SK-MEL-5 (cell line): ENCODE measurements around the gene TMEM132A. TPM values are rescaled to one million over a fixed set of nuclear protein-coding genes. Genes with fewer than 3 reads are reported as not detected.

Experiments used
- DNase-seq: peaks from one replicate; pipeline ENCODE4 v3.0.0-alpha.2; 2016; ENCODE audit warnings: low read depth, low spot score
- in situ Hi-C: cut with HindIII; loops from 2 replicates; pipeline ENCODE4 v1.10.0; 2016; ENCODE audit warnings: low sequenced_read_pairs, high pct_unique_total_duplicates, low pct_unique_long_range_greater_than_20kb
- total RNA-seq: library from RNA; depleted of rRNA; stranded (reverse); fragments of >200 nt; shearing (Covaris generic); gene quantifications from 2 replicates; pipeline ENCODE4 v1.2.3, GENCODE V29; 2014

Gene TMEM132A
- total RNA-seq, 1 experiment from 2014 or later = 36.2 TPM

GRCh38 chr11:60917267-60917666 lies 7.0 kb upstream of the TMEM132A start:
- DNase-seq = no peak
- in situ Hi-C loops = no loop called here

DNA sequence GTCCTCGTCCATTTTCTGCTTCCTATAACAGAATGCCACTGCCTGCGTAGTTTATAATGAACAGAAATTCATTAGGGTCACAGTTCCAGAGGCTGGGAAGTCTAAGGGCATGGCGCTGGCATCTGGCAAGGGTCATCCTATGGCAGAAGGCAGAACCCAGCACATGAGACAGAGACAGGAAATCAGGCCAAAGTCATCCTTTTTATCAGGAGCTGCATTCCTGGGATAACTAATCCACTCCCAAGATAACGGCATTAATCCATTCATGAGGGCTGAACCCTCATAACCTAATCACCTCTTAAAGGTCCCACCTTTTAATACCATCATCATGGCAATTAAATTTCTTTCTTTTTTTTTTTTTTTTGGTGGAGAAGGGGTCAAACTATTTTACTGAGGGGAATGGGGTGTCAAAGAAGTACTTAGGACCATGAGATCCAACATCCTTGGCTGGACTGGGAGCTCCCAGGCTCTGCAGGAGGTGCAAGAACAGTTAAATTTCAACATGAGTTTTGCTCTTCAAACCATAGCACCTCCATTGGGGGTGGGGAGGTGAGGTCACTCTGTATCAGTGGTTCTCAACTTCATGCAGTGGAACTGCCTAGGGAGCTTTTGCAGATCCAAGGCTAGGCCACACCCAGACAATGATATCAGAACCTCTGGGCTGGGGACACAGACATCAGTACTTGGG lies 5.9 kb upstream of the TMEM132A start:
- DNase-seq = no peak
- in situ Hi-C loops = no loop called here

DNA sequence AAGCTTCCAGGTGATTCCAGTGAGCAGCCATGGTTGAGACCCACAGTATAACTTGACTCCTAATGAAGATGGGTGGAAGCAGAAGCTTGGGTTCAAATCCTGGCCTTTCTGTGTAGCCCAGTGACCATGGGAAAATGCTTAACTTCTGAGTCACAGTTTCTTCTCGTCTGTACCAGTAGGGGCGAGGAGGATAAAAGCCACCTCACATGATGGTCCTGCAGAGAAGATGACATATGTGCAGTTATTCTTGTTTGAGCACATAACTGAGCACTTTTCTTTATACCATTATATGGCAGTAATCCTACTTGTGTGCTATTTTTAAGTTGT lies 5.4 kb upstream of the TMEM132A start:
- peak; percentile 27 for DNase-seq
- in situ Hi-C loops = no loop called here

- in situ Hi-C loops = no loop called here
These were observed 4.9 kb upstream of the TMEM132A start for GRCh38 chr11:60919320-60919719.

GRCh38 chr11:60919956-60920355 lies 4.3 kb upstream of the TMEM132A start:
- in situ Hi-C loops = no loop called here
- no peak for DNase-seq

More at GRCh38 chr11:60919320-60919719, 4.9 kb upstream of the TMEM132A start:
- DNase-seq = no peak

GRCh38 chr11:60921259-60921658 lies 3.0 kb upstream of the TMEM132A start:
- in situ Hi-C loops = no loop called here
- no peak for DNase-seq

DNA sequence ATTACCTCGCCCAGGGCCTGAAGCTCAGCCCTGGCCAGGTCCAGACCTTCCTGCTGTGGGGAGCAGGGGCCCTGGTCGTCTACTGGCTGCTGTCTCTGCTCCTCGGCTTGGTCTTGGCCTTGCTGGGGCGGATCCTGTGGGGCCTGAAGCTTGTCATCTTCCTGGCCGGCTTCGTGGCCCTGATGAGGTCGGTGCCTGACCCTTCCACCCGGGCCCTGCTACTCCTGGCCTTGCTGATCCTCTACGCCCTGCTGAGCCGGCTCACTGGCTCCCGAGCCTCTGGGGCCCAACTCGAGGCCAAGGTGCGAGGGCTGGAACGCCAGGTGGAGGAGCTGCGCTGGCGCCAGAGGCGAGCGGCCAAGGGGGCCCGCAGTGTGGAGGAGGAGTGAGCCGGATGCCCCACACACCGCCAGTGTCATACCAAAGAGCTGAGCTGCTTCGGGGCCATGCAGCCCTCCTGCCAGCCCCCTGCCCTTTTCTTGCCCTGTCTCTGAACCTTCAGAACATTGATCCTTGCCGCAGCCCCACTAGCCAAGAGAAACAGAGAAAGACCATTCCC lies 2.4 kb upstream of the TMEM132A start:
- in situ Hi-C loops = no loop called here
- DNase-seq = no peak

DNA sequence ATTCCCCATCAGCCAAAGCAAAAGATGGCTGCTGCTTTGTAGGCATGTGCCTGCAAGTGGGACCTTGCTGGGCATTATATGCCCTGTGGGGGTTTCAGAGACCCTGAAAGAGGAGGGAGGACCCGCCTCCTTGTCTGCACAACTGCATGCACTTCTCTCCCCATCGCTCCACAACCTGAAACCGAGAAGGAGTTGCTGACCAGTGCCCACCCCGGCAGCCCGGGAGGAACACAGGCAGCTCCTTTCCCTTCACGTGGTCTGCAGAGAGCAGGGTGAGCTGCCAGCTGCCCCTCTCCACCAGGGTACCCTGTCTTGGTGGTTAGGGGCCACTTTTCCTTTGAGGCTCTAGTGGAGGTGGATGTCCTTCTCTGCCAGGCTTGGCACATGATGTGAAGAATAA lies 1.4 kb upstream of the TMEM132A start:
- in situ Hi-C loops = no loop called here

GRCh38 chr11:60923326-60923725 lies 934 bp upstream of the TMEM132A start:
- DNase-seq = no peak
- in situ Hi-C loops = no loop called here

More for the DNA sequence above, 1.4 kb upstream of the TMEM132A start:
- DNase-seq = no peak

- DNase-seq = no peak
- in situ Hi-C loops = no loop called here
These were observed 505 bp upstream of the TMEM132A start for GRCh38 chr11:60923800-60924109.

GRCh38 chr11:60924906-60925853 lies 920 bp downstream of the TMEM132A start:
- in situ Hi-C loops = no loop called here
- DNase-seq = no peak

- in situ Hi-C loops = no loop called here
- no peak for DNase-seq
These were observed 1.6 kb downstream of the TMEM132A start for GRCh38 chr11:60925868-60926267.

GRCh38 chr11:60926500-60926899 lies 2.2 kb downstream of the TMEM132A start:
- in situ Hi-C loops = no loop called here

GRCh38 chr11:60927061-60927592 lies 2.9 kb downstream of the TMEM132A start:
- DNase-seq = no peak
- in situ Hi-C loops = no loop called here

More at GRCh38 chr11:60926500-60926899, 2.2 kb downstream of the TMEM132A start:
- DNase-seq = no peak

DNA sequence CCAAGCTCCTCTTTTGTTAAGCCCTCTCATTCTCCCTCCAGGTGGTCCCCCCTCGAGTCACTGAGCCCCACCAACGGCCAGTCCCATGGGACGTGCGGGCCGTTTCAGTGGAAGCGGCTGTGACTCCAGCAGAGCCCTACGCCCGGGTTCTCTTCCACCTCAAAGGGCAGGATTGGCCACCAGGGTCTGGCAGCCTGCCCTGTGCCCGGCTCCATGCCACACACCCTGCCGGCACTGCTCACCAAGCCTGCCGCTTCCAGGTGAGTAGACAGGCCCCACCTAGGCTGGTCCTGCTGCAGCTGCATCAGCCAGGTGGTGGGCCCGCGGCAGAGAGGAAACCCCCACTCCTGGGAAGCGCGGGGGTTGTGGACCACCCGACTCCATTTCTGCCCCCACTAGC lies 3.3 kb downstream of the TMEM132A start:
- in situ Hi-C loops = no loop called here
- no peak for DNase-seq

DNA sequence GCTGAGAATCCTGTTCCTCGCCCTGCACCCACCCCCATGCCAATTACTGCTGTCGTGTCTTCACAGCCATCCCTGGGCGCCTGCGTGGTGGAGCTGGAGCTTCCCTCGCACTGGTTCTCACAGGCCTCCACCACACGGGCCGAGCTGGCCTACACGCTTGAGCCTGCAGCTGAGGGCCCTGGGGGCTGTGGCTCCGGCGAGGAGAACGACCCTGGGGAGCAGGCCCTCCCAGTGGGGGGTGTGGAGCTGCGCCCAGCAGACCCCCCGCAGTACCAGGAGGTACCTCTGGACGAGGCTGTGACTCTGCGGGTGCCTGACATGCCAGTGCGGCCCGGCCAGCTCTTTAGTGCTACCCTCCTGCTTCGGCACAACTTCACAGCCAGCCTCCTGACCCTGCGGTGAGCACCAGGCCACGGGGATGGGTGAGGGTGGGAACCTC lies 4.3 kb downstream of the TMEM132A start:
- in situ Hi-C loops = no loop called here
- no peak for DNase-seq

DNA sequence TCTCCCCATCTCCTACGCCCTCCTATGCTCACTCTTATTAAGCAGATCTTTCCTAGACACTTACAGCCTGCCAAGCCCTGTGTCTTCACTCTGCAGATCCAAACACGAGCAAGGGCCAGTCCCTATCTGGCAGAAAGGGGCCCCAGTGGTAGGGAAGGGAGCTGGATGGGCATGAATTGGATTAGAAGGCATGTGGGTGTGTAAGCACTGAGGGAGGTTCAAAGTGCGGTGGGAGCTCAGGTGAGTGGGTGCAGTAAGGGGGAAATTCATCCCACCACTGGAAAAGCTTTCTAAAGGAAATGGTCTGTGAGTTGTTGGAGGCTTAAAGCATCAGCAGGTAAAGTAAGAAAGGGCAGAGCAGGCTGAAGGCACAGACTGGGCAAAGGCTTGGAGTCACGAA lies 5.5 kb downstream of the TMEM132A start:
- DNase-seq = no peak
- in situ Hi-C loops = no loop called here

- no peak for DNase-seq
- in situ Hi-C loops = no loop called here
These were observed 6.1 kb downstream of the TMEM132A start for GRCh38 chr11:60930394-60930793.
